ENCODE measurements around the gene ERI2. TPM values are rescaled to one million over a fixed set of nuclear protein-coding genes. Genes with fewer than 3 reads are reported as not detected.

The ERI2 gene
- total RNA-seq, 2 experiments from 2014 or later = 0.25 to 0.45 TPM

- CTCF ChIA-PET = no interaction called here
- no peaks in the 10 kb centered on the region for H3K27me3 Mint-ChIP-seq
Observed at GRCh38 chr16:20818929-20819585, 12.8 kb upstream of the ERI2 start.

GRCh38 chr16:20814784-20815183 lies 8.5 kb upstream of the ERI2 start:
- Mint-ChIP-seq H3K27ac (no peak overlapping the region), H3K4me1 (ENCODE audit: low read depth) (peaks cover 4% of the 10 kb centered on the region), H3K36me3 (ENCODE audit: low read depth) (no peaks in the 10 kb centered on the region), H3K4me3 (no peak overlapping the region), H3K9me3 (no peaks in the 10 kb centered on the region), H3K27me3 (no peaks in the 10 kb centered on the region)
- Histone ChIP-seq H3K27ac (ENCODE audit: low read depth in 1 of 2, low read length in 2 of 2) (no peak overlapping the region), H3K4me3 (ENCODE audit: low read length) (no peak overlapping the region), H3K4me1 (ENCODE audit: insufficient read depth, low read length) (no peaks in the 10 kb centered on the region), H3K27me3 (ENCODE audit: control insufficient read depth in 1 of 2, insufficient read depth in 2 of 2, low read length in 2 of 2) (no peaks in the 10 kb centered on the region), H3K9me3 (ENCODE audit: control insufficient read depth in 1 of 2, insufficient read depth in 1 of 2, low read length in 2 of 2) (no peaks in the 10 kb centered on the region), H3K36me3 (ENCODE audit: insufficient read depth, low read length) (no peaks in the 10 kb centered on the region)
- intact Hi-C loops (cut with DNase I, micrococcal nuclease) = no loop called here
- ChIA-PET POLR2A (no interaction called here), CTCF (interaction anchor here (0.5 kb wide), 1 partner anchor 1466 kb away, joined by 3 read pairs; no protein-coding TSS in a partner anchor)
- TF ChIP-seq CTCF (IDR thresholded peaks at IDR 0.05) = no peak
- DNase-seq (no peak), ATAC-seq (ENCODE audit: poor library complexity) (no peak)

More at GRCh38 chr16:20818929-20819585, 12.8 kb upstream of the ERI2 start:
- Mint-ChIP-seq H3K27ac (no peak overlapping the region), H3K9me3 (no peaks in the 10 kb centered on the region), H3K4me3 (no peak overlapping the region), H3K36me3 (ENCODE audit: low read depth) (no peaks in the 10 kb centered on the region), H3K4me1 (ENCODE audit: low read depth) (peaks cover 11% of the 10 kb centered on the region)
- Histone ChIP-seq H3K36me3 (ENCODE audit: insufficient read depth, low read length) (no peaks in the 10 kb centered on the region), H3K4me1 (ENCODE audit: insufficient read depth, low read length) (no peaks in the 10 kb centered on the region), H3K9me3 (ENCODE audit: control insufficient read depth in 1 of 2, insufficient read depth in 1 of 2, low read length in 2 of 2) (no peaks in the 10 kb centered on the region), H3K27ac (ENCODE audit: low read depth in 1 of 2, low read length in 2 of 2) (no peak overlapping the region), H3K27me3 (ENCODE audit: control insufficient read depth in 1 of 2, insufficient read depth in 2 of 2, low read length in 2 of 2) (no peaks in the 10 kb centered on the region), H3K4me3 (ENCODE audit: low read length) (no peak overlapping the region)
- POLR2A ChIA-PET = no interaction called here
- DNase-seq (no peak), ATAC-seq (ENCODE audit: poor library complexity) (no peak)
- no peak for TF ChIP-seq CTCF (IDR thresholded peaks at IDR 0.05)
- intact Hi-C loops (cut with DNase I, micrococcal nuclease) = no loop called here

- peaks cover 7% of the 10 kb centered on the region for H3K4me1 ChIP-seq (ENCODE audit: insufficient read depth, low read length)
- POLR2A ChIA-PET = no interaction called here
- H3K27me3 Mint-ChIP-seq = no peaks in the 10 kb centered on the region
- DNase-seq (no peak), ATAC-seq (ENCODE audit: poor library complexity) (no peak)
- no peaks in the 10 kb centered on the region for H3K9me3 Mint-ChIP-seq
- no peak for TF ChIP-seq CTCF (IDR thresholded peaks at IDR 0.05)
- no peaks in the 10 kb centered on the region for H3K9me3 ChIP-seq (ENCODE audit: control insufficient read depth in 1 of 2, insufficient read depth in 1 of 2, low read length in 2 of 2)
- H3K4me3 Mint-ChIP-seq = no peak overlapping the region
- H3K4me3 ChIP-seq (ENCODE audit: low read length) = no peak overlapping the region
- CTCF ChIA-PET = interaction anchor here (0.6 kb wide), 1 partner anchor 828 kb away, joined by 3 read pairs; no protein-coding TSS in a partner anchor
- no peaks in the 10 kb centered on the region for H3K27me3 ChIP-seq (ENCODE audit: control insufficient read depth in 1 of 2, insufficient read depth in 2 of 2, low read length in 2 of 2)
- no peak overlapping the region for H3K27ac Mint-ChIP-seq
- H3K27ac ChIP-seq (ENCODE audit: low read depth in 1 of 2, low read length in 2 of 2) = no peak overlapping the region
- H3K4me1 Mint-ChIP-seq (ENCODE audit: low read depth) = peaks cover 8% of the 10 kb centered on the region
- intact Hi-C loops (cut with DNase I, micrococcal nuclease) = no loop called here
- H3K36me3 Mint-ChIP-seq (ENCODE audit: low read depth) = no peaks in the 10 kb centered on the region
- H3K36me3 ChIP-seq (ENCODE audit: insufficient read depth, low read length) = no peaks in the 10 kb centered on the region
Observed at GRCh38 chr16:20812510-20812909, 6.2 kb upstream of the ERI2 start.
